WI38 (cell line): ENCODE results near the gene TMEM120A.

Source experiments
- H3K4me3 ChIP-seq: 2 replicates; pipeline ENCODE4 v1.5.1; 2011; ENCODE audit warnings: low read depth, mild to moderate bottlenecking, control low read depth, low read length
- CTCF ChIP-seq: IDR thresholded peaks from 2 replicates; pipeline ENCODE4 v1.5.1; 2012; ENCODE audit warnings: low read depth, mild to moderate bottlenecking, control low read depth, low read length

The TMEM120A gene

GRCh38 chr7:75987805-75988567 lies 6.4 kb downstream of the TMEM120A start:
- no peak overlapping the region for H3K4me3 ChIP-seq
- TF ChIP-seq CTCF: no peak

GRCh38 chr7:75987026-75987804 lies 7.2 kb downstream of the TMEM120A start:
- no peak overlapping the region for H3K4me3 ChIP-seq
- TF ChIP-seq CTCF: no peak

DNA sequence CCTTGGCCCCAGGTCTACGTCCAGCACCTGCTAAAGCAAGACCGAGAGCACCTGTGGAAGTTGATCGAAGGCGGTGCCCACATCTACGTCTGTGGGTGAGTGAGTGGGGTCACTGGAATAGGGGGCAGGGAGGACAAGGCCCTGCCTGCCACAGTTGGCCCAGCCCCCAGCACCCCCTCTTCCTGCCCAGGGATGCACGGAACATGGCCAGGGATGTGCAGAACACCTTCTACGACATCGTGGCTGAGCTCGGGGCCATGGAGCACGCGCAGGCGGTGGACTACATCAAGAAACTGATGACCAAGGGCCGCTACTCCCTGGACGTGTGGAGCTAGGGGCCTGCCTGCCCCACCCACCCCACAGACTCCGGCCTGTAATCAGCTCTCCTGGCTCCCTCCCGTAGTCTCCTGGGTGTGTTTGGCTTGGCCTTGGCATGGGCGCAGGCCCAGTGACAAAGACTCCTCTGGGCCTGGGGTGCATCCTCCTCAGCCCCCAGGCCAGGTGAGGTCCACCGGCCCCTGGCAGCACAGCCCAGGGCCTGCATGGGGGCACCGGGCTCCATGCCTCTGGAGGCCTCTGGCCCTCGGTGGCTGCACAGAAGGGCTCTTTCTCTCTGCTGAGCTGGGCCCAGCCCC lies 8.1 kb downstream of the TMEM120A start:
- no peak for TF ChIP-seq CTCF

GRCh38 chr7:75985518-75986146 lies 8.8 kb downstream of the TMEM120A start:
- no peak for TF ChIP-seq CTCF

More for the DNA sequence above, 8.1 kb downstream of the TMEM120A start:
- no peak overlapping the region for H3K4me3 ChIP-seq

DNA sequence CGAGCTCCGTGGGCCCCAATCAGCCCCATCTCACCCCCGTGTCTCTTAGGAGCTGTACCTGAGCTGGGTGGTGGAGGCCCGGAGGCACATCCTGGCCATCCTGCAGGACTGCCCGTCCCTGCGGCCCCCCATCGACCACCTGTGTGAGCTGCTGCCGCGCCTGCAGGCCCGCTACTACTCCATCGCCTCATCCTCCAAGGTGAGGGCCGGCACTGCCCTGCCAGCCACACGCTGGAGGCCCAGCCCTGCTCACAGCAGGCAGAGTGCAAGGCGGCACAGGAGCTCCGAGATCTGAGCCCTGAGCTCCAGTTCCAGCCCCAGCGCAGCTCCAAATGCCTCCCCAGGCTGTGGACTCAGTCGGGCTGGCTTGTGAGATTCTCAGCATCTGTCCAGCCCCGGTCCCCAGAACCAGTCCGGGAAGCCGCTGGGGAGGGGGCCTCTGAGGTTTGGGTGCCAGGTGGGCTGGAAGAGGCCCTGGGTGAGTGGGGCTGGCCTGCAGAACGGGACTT lies 9.3 kb downstream of the TMEM120A start:
- no peak for TF ChIP-seq CTCF
- H3K4me3 ChIP-seq: no peak overlapping the region

More at GRCh38 chr7:75985518-75986146, 8.8 kb downstream of the TMEM120A start:
- H3K4me3 ChIP-seq: no peak overlapping the region

DNA sequence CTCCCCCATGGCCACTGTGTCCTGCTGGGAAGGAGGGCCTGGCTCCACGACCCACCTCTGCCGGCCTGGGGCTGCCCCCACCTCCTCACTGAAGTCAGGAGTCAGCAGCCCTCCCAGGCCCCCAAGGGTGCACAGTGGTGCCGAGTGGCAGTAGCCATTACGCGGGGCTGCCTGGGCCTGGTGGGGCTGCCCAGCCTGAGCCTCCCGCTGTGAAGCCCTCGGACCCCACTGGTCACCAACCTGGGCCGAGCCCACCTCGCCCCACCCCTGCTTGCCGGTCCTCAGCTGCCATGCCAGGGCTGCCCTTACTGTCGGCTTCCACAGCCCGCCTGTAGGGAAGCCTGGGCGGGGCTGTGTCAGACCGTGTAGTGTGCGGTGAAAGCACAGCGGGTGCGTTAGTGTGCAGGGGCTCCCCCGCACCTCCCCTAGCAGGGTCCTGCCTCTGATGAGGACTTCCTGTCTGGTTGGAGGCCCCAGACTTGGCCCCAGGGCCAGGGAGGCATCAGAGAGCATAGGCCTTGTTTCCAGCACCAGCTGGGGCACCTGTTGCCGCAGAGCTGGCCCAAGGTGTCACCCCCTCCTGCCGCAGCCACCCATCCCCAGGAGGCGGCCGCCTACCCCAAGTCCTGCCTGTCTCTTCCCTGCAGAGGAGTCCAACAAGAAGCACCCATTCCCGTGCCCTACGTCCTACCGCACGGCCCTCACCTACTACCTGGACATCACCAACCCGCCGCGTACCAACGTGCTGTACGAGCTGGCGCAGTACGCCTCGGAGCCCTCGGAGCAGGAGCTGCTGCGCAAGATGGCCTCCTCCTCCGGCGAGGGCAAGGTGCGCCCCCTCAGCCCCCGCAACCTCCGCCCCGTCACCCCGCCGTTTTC lies 10.0 kb downstream of the TMEM120A start:
- TF ChIP-seq CTCF: no peak
- no peak overlapping the region for H3K4me3 ChIP-seq
